Epithelial cell of proximal tubule (primary cell): ENCODE measurements around the gene PHB1. TPM values are rescaled to one million over a fixed set of nuclear protein-coding genes. Genes with fewer than 3 reads are reported as not detected.

Experiments
- DNase-seq: peaks from one replicate; pipeline ENCODE4 v3.0.0-alpha.2; 2011; ENCODE audit warnings: low read depth
- H3K4me3 ChIP-seq: 2 replicates; pipeline ENCODE4 v1.5.1; 2011; ENCODE audit warnings: low read depth, mild to moderate bottlenecking, low read length
- CTCF ChIP-seq: conservative IDR thresholded peaks from 2 replicates; pipeline ENCODE4 v1.5.1; 2012; ENCODE audit warnings: low read depth, mild to moderate bottlenecking, low read length
- total RNA-seq: library from RNA; depleted of rRNA; stranded (reverse); fragments of >200 nt; gene quantifications from 2 replicates; pipeline ENCODE4 v1.2.3, GENCODE V29; 2015

Gene PHB1
- total RNA-seq, 1 donor from 2014 or later: 166 TPM

GRCh38 chr17:49439673-49440571, 25.2 kb upstream of the PHB1 start:
- TF ChIP-seq CTCF: no peak
- no peak for DNase-seq

GRCh38 chr17:49439305-49439672, 24.6 kb upstream of the PHB1 start:
- no peak for DNase-seq
- H3K4me3 ChIP-seq: no peak overlapping the region
- no peak for TF ChIP-seq CTCF

More at GRCh38 chr17:49439673-49440571, 25.2 kb upstream of the PHB1 start:
- no peak overlapping the region for H3K4me3 ChIP-seq

GRCh38 chr17:49438436-49439278, 24.0 kb upstream of the PHB1 start:
- no peak for TF ChIP-seq CTCF
- DNase-seq: no peak
- no peak overlapping the region for H3K4me3 ChIP-seq

- no peak overlapping the region for H3K4me3 ChIP-seq
- TF ChIP-seq CTCF: no peak
- DNase-seq: no peak
These were observed 23.2 kb upstream of the PHB1 start for GRCh38 chr17:49437696-49438435.

GRCh38 chr17:49436174-49436573, 21.5 kb upstream of the PHB1 start:
- no peak for TF ChIP-seq CTCF
- no peak for DNase-seq
- no peak overlapping the region for H3K4me3 ChIP-seq

GRCh38 chr17:49435671-49436029, 21.0 kb upstream of the PHB1 start:
- H3K4me3 ChIP-seq: no peak overlapping the region
- no peak for TF ChIP-seq CTCF
- DNase-seq: no peak
